Hepatocyte (in vitro differentiated cells): ENCODE results near the gene UNC13D. TPM values are rescaled to one million over a fixed set of nuclear protein-coding genes. Genes with fewer than 3 reads are reported as not detected.

ENCODE experiments used
- DNase-seq: peaks from one replicate; pipeline ENCODE4 v3.0.0-alpha.2; 2016; ENCODE audit warnings: low spot score
- H2AFZ ChIP-seq: fragments of 200-600 bp; sonication (generic); 2 replicates; pipeline ENCODE4 v1.6.0; 2016; ENCODE audit warnings: antibody characterized with exemption, mild to moderate bottlenecking
- H3K27ac ChIP-seq: fragments of 200-600 bp; sonication (generic); 2 replicates; pipeline ENCODE4 v1.5.1; 2016; ENCODE audit warnings: mild to moderate bottlenecking
- H3K27me3 ChIP-seq: fragments of 200-600 bp; sonication (generic); 2 replicates; pipeline ENCODE4 v1.6.1; 2016
- H3K36me3 ChIP-seq: fragments of 200-600 bp; sonication (generic); replicated peaks from 2 replicates; pipeline ENCODE4 v1.5.1; 2016; ENCODE audit warnings: low read depth; ENCODE audit not compliant: insufficient read depth
- H3K4me1 ChIP-seq: fragments of 200-600 bp; sonication (generic); 2 replicates; pipeline ENCODE4 v1.5.1; 2016; ENCODE audit warnings: mild to moderate bottlenecking, moderate library complexity; ENCODE audit not compliant: insufficient read depth
- H3K4me2 ChIP-seq: fragments of 200-600 bp; sonication (generic); 2 replicates; pipeline ENCODE4 v1.6.0; 2016
- H3K4me3 ChIP-seq: fragments of 200-600 bp; sonication (generic); 2 replicates; pipeline ENCODE4 v1.5.1; 2016; ENCODE audit warnings: mild to moderate bottlenecking
- H3K79me2 ChIP-seq: fragments of 200-600 bp; sonication (generic); 2 replicates; pipeline ENCODE4 v1.6.0; 2017; ENCODE audit warnings: mild to moderate bottlenecking
- H3K9me2 ChIP-seq: fragments of 200-600 bp; sonication (generic); replicated peaks from 2 replicates; pipeline ENCODE4 v1.6.0; 2017; ENCODE audit warnings: mild to moderate bottlenecking; ENCODE audit not compliant: insufficient read depth
- H3K9me3 ChIP-seq: fragments of 200-600 bp; sonication (generic); 2 replicates; pipeline ENCODE4 v1.5.1; 2016; ENCODE audit warnings: low read depth, mild to moderate bottlenecking
- H4K20me1 ChIP-seq: fragments of 200-600 bp; sonication (generic); 2 replicates; pipeline ENCODE4 v1.6.0; 2016; ENCODE audit warnings: mild to moderate bottlenecking; ENCODE audit not compliant: insufficient read depth, poor library complexity, severe bottlenecking
- CTCF ChIP-seq: fragments of 200-600 bp; sonication (generic); IDR thresholded peaks from 2 replicates; pipeline ENCODE4 v1.5.1; 2016; ENCODE audit warnings: antibody characterized with exemption, mild to moderate bottlenecking; ENCODE audit not compliant: poor library complexity
- EZH2 ChIP-seq: fragments of 200-600 bp; sonication (generic); IDR thresholded peaks from 2 replicates; pipeline ENCODE4 v1.6.1; 2016; ENCODE audit warnings: antibody characterized with exemption, mild to moderate bottlenecking, borderline replicate concordance
- EZH2phosphoT487 ChIP-seq: fragments of 200-600 bp; sonication (generic); IDR thresholded peaks from one replicate; pipeline ENCODE4 v1.6.1; 2018; ENCODE audit warnings: antibody characterized with exemption, mild to moderate bottlenecking, low read depth, moderate library complexity; ENCODE audit not compliant: unreplicated experiment, severe bottlenecking
- WGBS: methylation state at CpG from one replicate; pipeline ENCODE4 v1.1.6; 2016; ENCODE audit warnings: low lambda C conversion rate; ENCODE audit errors: missing lambda C conversion rate; 5-methylcytosine and 5-hydroxymethylcytosine counted together
- polyA plus RNA-seq: library from polyadenylated mRNA; unstranded; fragments of >200 nt; fragmentation: Nextera tagmentation; extraction: Ambion mirVana; gene quantifications from 2 replicates; pipeline ENCODE4 v1.2.1, GENCODE V29; 2016
- total RNA-seq: library from RNA; depleted of rRNA; stranded (reverse); fragments of >200 nt; gene quantifications from 2 replicates; pipeline ENCODE4 v1.2.3, GENCODE V29; 2014

The UNC13D gene
- total and polyA plus RNA-seq, 2 experiments from 2014 or later: 2.2 to 8.8 TPM

GRCh38 chr17:75803883-75804282 is 40.3 kb downstream of the UNC13D start:
- DNase-seq: no peak
- H3K4me1 ChIP-seq: no peaks in the 10 kb centered on the region
- 100% methylated on average over 1 of the region's 1 CpG for WGBS
- TF ChIP-seq EZH2 (no peak), EZH2phosphoT487 (no peak), CTCF (no peak)
- no peaks in the 10 kb centered on the region for H3K36me3 ChIP-seq
- H3K79me2 ChIP-seq: peaks cover 67% of the 10 kb centered on the region
- H2AFZ ChIP-seq: no peak overlapping the region
- H3K4me2 ChIP-seq: no peak overlapping the region
- no peaks in the 10 kb centered on the region for H3K9me3 ChIP-seq
- H3K27ac ChIP-seq: no peak overlapping the region
- no peaks in the 10 kb centered on the region for H3K9me2 ChIP-seq
- H3K27me3 ChIP-seq: no peaks in the 10 kb centered on the region
- H4K20me1 ChIP-seq: peaks cover 6% of the 10 kb centered on the region
- no peak overlapping the region for H3K4me3 ChIP-seq

DNA sequence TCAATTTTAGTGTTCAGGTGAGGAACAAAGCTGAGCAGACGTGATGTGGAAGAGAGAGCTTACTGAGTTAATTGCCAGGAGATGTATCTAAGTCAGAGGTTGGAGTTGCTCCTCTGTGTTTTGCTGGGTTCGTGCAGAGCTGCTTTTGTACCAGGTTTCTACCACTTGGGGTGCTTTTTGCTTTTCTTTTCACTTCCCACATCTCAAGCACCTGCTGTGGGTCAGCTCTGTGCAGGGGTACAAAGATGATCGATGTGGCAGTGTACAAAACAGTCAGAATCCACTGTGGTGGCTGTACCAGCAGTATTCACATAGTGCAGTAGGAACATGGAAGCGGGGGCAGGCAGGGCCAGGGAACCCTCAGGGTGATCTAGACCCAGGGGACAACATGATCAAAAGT is 44.8 kb downstream of the UNC13D start:
- no peaks in the 10 kb centered on the region for H3K9me3 ChIP-seq
- H3K4me2 ChIP-seq: no peak overlapping the region
- no peak overlapping the region for H2AFZ ChIP-seq
- H3K27ac ChIP-seq: no peak overlapping the region
- DNase-seq: no peak
- TF ChIP-seq EZH2phosphoT487: no peak
- TF ChIP-seq CTCF: no peak
- no peak for TF ChIP-seq EZH2
- H3K4me3 ChIP-seq: no peak overlapping the region
- no peaks in the 10 kb centered on the region for H3K27me3 ChIP-seq
- H3K36me3 ChIP-seq: no peaks in the 10 kb centered on the region
- whole genome bisulfite sequencing: 94% methylated on average over 4 of the region's 4 CpGs
- H4K20me1 ChIP-seq: peaks cover 4% of the 10 kb centered on the region
- H3K79me2 ChIP-seq: peaks cover 71% of the 10 kb centered on the region
- H3K4me1 ChIP-seq: no peaks in the 10 kb centered on the region
- no peaks in the 10 kb centered on the region for H3K9me2 ChIP-seq

DNA sequence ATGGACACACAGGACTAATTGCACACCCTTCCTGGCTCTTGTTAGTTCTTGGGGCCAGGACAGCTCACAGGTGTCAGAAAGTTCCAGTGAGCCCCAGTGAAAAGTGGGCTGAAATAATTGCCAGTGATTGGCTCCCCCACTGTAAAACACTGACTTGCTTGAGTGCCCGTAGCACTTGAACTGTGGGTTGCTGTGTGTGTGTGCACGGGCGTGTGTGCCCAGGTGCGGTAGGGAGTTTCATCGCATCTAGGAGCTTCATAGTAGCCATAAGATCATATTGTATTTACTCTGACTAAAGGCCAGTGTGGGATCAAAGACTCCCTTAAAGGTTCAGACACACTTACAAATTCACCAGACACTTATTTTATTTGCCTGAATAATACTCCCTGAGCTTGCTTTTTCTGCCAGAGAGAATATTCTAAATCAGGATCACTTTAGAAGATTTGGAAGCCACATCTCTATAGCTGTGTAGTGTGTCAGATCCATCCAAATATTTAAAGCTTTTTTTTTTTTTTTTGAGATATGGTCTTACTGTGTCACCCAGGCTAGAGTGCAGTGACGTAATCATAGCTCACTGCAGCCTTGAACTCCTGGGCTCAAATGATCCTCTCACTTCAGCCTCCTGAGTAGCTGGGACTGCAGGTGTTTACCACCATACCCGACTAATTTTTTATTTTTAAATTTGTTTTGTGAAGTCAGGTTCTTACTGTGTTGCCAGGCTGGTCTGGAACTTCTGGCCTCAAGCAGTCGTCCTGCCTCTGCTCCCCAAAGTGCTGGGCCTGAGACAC is 48.2 kb downstream of the UNC13D start:
- Histone ChIP-seq H3K36me3 (no peaks in the 10 kb centered on the region), H3K4me1 (no peaks in the 10 kb centered on the region), H2AFZ (no peak overlapping the region), H3K4me3 (no peak overlapping the region), H3K4me2 (no peak overlapping the region), H3K79me2 (peaks cover 84% of the 10 kb centered on the region), H4K20me1 (peaks cover 15% of the 10 kb centered on the region), H3K9me3 (no peaks in the 10 kb centered on the region), H3K9me2 (no peaks in the 10 kb centered on the region), H3K27me3 (no peaks in the 10 kb centered on the region), H3K27ac (no peak overlapping the region)
- 97% methylated on average over 8 of the region's 8 CpGs for WGBS
- DNase-seq: no peak
- TF ChIP-seq CTCF (no peak), EZH2 (no peak), EZH2phosphoT487 (no peak)
